Measurements from ENCODE around the gene TPCN2. TPM values are rescaled to one million over a fixed set of nuclear protein-coding genes. Genes with fewer than 3 reads are reported as not detected.
A peak's percentile ranks its signal among the peaks of the same experiment; 100 is the strongest.

The TPCN2 gene
- polyA plus RNA-seq, 4 donors: 13.8 to 17.1 (median 16.1) TPM

DNA sequence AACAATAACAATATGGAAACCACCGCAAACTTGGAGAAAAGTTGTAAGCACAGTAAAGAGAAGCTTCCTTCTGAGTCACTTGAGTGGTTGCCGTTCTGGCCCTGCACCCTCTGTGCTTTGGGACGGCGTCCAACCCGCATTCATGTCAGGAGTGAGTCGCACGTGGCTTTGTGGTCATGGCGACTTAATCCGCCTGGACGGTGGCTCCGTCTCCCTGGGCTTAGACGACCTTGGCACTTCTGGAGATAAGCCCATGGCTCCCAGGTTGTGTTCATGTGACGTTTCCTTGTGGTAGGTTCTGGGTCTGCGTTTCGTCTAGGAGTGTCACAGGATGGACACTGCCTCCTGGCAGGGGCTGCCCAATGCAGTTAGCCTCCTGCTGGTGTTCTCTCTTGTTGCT lies 40.5 kb downstream of the TPCN2 start:
- no peak for DNase-seq (ENCODE audit: low read depth in 4 of 4, low spot score in 3 of 4)

DNA sequence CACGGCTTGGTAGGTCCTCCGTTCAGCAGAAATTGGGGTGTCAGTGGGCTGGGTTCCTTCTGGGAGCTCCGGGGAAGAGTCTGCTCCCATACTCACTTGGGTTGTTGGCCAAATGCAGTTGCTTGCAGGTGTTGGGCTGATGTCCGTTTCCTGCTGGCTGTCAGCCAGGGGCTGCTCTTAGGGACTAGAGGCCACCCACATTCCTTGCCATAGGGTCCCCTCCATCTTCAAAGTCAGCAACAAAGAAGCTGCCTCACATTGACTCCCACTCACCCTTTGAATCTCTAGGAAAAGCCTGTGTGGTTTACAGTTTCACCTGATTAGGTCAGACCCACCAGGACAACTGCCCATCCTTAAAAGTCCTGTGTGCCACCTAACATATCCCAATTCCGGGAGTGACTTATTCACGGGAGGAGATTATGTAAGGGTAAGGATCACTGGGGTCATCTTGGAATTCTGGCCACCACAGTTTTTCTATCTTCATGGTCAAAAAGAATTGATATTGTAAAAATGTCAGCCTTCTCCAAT lies 43.0 kb downstream of the TPCN2 start:
- no peak for DNase-seq (ENCODE audit: low read depth in 4 of 4, low spot score in 3 of 4)

DNA sequence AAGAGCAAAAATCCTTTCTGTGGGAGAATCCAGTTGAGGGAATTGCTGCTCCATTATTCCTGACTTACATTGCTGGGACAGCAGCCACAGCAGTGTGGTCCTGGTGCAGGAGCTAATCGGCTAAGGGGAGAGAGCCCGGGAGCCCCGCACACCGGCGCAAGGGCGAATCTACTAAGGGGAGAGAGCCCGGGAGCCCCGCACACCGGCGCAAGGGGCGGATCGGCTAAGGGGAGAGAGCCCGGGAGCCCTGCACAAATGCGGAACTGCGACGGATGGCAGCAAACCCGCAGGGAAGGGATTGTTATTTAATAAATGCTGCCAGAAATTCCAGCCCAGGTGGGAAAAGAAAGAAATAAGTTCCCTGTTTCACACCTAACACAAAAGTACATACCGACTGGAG lies 43.5 kb downstream of the TPCN2 start:
- DNase-seq (ENCODE audit: low read depth in 4 of 4, low spot score in 3 of 4): no peak

DNA sequence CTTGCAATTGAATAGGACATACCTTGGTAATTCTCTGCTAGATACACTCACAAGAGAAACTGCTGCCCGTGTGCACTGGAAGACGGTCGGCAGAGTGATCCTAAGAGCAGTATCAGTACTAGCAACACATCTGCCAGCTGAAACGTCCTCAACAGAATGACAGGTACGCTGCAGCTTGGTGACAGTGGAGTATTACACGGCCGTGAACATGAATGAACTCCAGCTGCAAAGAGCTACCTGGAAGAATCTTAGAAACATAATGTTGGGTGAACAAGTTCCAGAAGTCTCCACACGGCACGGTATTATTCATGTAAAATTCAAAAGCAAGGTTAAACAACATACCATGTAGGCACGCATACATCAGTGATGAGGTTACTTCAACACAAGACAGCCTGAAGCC lies 44.4 kb downstream of the TPCN2 start:
- no peak for DNase-seq (ENCODE audit: low read depth in 4 of 4, low spot score in 3 of 4)

DNA sequence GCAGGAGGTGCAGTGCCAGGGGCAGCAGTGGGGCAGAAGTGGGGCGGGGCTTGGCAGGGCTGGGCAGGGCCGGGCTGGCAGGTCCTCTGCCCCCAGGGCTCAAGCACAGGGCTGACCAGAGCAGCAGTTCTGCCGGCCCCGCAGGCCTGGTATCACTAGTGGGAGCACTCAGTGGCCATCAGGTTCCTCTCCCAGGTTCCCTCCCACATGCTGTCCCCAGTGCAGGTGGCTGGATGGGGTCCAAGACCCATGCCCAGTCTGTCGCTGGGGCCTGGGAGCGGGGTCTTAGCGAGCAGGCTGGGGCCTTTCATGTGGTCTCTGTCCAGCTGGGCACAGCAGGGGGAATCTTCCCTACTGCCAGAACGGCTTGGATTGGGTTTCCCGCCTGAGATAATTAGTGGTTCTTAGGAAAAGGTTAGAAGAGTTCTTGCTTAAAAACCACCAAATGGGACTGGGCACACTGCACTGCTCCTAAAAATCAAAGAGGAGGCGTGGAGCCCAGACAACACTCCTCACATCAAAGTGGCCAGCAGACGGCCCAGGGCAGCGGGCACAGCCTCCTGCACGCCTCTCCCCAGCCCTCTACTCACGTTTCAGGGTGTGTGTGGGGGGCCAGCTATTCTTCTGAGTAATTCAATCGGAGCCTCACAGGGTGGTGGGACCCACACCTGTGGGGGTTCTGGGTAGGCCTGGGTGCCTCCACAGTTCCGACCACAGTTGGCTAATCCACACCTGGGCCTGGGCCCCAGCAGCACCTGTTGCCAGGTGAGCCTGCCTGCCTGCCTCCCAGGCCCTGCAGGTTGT lies 45.6 kb downstream of the TPCN2 start:
- DNase-seq (ENCODE audit: low read depth in 4 of 4, low spot score in 3 of 4): no peak

DNA sequence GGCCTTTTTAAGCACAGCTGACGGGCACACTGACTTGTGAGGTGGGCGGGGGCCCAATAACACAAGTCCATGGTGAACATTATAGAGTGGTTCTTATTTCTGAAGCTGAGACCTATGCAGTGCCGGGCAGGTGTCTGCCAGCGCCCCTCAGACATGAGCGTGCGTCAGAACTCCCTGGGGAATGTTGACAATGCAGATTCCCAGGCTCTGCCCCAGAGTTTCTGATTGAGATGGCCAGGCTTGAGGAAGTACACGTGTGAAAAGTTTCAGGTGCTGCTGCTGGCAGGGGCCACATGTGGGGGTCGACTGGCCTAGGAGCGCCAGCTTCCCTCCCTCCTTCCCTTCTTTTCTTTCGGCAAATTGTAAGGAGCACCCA lies 46.2 kb downstream of the TPCN2 start:
- DNase-seq (ENCODE audit: low read depth in 4 of 4, low spot score in 3 of 4): no peak

DNA sequence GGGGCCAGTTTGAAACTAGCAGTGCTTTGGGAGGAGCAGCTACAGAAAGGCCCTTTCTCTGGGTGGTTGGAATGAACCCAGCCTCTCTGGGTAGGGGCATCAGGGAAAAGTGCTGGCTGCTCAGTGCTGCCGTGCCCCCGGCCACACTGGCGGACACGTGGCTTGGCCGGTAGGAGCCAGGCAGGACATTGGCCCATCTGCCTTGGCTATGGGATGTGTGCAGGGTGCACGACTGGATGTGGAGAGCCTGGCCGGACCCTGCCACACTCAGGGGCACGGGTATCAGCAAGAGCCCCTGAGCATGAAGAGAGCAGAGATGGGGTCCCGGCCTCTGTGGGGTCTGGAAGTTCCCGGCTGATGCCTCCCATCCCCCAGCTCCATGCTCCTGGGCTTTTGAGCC lies 46.6 kb downstream of the TPCN2 start:
- DNase-seq (ENCODE audit: low read depth in 4 of 4, low spot score in 3 of 4): no peak

DNA sequence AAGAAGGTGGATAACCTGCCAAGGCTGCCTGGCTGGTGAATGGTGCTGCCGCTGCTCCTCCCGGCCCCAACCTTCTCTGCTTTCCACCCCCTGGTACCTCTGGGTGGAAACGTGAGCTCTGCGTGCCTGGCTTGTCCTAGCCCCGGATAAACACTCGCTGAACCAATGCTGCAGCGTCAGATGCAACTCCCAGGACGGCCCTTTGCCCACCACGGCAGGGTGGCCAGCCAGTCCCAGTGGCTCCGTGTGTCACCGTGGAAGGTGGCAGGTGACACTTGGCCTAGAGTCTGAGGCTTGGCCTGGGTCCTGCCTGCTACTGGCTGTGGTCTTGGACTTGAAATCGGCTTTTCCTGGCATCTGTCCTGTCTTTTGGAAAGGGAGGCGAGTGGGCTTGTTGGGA lies 47.7 kb downstream of the TPCN2 start:
- no peak for DNase-seq (ENCODE audit: low read depth in 4 of 4, low spot score in 3 of 4)

DNA sequence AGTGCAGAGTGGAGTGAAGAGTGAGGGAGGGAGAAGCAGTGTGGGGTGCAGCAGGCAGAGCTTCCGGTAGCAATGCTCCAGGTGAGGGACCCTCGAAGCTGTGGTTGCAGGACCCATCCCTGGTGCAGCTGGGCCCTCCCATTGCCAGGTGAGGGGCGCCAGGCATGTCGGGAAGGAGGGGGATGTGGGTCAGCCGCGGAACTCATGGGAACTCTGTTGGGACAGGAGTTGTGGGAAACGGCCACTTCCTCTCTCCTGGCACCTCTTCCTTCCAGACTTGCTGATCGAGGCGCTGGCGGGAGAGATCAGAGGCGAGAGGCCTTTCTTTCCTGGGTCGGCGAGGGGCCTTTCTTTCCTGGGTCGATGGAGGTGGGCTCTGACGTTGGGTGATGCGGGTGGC lies 48.5 kb downstream of the TPCN2 start:
- no peak for DNase-seq (ENCODE audit: low read depth in 4 of 4, low spot score in 3 of 4)

DNA sequence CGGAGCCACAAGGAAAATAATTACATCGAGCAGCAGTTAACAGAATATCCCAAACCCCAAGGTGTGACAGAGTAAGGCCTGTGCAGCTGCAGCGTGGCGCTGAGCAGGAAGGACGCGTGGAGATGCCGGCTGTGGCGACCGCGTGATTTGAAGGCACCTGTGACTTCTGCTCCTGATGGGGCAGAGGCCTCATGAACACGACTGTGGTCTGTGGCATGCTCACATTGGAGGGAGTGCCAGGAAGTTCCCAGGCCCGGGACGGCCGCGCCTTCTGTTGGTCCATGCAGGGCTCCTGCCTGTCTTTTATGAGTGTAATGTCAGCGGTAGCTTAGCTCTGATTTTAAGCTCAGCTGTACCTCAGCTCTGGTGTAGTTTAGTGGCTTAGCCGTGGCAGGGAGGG lies 50.4 kb downstream of the TPCN2 start:
- DNase-seq (ENCODE audit: low read depth in 4 of 4, low spot score in 3 of 4): no peak

DNA sequence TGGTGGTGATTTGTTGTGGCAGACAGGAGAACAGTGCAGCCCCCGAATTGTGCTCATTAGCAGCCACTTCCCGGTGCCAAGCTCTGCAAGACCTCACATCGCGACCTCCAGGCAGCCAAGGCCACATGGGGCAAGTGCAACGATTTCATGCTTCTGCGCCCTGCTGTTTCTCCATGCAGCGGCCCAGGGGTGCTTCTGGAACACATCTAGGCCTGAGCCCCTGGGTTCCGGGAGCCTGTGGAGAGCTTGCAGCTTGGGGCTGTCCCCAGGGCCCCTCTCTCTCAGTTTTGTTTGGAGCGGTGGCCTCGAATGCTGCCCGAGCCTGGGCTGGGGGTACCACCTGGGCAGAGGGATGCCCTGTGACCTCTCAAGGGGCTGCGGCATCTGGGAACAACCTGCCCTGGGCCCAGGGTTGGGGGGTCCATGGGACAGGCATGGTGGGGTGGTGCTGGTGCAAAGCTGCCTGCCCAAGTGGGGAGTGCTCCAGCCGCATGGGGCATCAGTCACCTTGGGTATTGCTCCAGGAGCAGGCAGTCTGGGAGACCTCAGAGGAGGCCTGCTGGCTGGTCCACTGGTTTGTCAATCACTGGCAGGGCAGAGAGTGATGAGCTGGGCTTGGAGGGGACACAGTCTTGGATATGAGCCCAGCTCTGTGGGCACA lies 51.9 kb downstream of the TPCN2 start:
- DNase-seq (ENCODE audit: low read depth in 4 of 4, low spot score in 3 of 4): no peak

DNA sequence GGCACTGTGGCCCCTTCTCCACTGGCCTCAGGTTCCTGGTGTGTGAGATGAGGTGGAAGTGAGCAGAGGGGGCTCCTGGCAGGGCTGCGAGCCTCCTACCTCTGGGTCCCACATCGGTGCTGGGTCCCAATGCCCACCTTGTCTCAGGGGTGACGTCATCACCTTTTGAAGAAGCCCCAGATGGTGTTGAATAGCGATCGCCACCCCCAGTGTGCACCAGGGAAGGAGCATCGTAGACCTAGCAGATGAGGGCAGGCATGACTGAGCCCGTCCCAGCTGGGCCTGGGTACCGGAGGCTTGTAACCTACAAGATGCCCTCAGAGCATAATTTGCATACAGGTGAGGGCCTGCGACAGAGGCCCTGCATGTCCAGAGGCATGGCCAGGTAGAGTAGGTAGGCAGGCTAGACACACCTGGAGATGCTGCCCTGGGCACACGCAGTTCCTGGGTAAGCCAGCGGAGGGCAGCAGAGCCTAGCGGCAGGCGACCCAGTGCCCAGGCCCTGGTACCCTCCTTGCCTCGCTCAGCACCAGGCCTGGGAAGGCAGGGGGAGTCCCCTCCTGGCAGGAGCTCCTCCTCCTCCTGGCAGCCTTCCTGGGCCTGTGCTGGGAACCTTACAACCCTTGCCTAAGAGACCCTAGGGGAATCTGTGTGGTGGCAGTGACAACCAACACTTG lies 52.5 kb downstream of the TPCN2 start:
- peak in 2 of 4 donors; percentile 51 to 71 for DNase-seq (ENCODE audit: low read depth in 4 of 4, low spot score in 3 of 4)

DNA sequence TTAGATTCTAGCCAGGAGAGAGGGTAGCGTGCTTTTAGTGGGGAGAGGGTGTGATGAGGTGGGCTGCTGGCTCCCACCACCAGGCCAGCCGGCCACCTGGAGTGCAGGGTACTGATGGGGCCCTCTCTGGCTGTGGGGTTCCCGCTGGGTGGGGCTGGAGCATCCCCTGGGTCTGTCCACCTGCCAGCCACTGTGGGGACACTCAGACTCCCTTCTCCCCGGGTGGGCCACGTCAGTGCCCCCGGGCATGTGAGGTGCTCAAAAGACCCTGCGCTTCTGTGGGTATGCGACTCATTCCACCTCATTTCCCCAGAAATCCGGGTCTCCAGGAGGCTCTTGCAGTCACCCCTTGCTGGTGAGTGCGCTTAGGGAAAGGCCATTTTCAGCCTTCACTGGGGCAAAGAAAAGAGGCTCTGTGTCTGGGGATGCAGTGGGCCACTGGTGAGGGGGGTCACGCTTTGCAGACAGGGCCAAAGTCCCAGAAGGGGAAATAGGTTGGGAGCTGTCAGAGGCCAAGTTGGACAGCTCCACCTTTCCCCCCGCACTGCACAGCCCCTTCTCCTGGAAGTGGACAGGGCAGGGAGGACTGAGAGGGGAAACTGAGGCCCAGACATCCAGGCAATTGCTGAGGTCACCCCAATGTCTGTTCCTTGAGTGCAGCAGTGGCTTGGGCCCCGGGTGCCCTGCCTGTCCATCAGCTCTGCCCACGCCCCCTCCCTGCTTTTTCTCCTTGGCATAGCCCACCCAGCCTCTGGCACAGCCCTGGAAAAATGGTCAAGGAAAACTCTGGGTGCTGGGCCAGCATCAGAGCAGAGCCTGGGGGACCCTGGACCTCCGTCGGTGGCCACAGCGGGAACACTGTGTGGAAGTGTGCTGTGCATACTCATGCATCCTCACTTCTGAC lies 53.3 kb downstream of the TPCN2 start:
- no peak for DNase-seq (ENCODE audit: low read depth in 4 of 4, low spot score in 3 of 4)

DNA sequence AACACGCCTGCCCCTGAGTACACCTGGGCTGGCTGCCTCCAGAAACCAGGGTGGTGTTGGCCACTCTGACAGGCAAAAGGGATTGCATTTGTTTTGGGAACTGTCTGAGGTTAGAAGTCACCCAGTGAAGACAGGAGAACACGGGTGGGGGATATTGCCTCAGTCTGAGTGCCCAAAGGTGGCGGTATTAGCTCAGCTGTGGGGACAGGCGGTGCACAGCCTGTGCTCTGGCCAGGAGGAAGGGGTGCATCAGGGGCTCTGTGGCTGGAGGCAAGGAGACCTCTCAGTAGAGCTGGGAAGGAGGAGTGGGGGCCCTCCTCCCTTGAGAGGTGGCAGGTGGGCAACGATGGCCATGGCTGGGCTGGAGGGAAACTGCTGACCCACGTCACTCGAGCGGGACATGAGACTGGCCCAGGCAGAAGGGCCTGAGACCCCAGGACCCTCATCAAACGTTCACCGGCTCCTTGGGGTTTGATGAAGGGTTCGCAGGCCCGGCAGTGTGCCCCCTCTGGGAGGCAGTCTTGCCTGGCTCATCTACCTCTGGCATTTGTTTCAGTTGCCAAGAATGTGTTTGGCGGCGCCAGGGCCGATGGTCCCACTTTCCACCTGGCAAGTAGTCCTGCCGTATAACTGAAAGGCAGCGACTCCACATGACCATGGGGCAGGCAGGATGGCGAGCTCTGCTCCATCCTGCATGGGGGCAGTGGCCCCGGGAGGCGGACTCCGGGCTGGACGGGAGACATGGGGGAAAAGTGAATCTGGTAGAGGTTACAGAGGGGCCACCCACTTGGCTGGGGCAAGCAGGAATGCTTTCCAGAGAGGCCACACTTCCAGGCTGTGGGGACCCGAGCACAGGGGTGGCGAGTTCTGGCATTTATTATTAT lies 54.2 kb downstream of the TPCN2 start:
- no peak for DNase-seq (ENCODE audit: low read depth in 4 of 4, low spot score in 3 of 4)

DNA sequence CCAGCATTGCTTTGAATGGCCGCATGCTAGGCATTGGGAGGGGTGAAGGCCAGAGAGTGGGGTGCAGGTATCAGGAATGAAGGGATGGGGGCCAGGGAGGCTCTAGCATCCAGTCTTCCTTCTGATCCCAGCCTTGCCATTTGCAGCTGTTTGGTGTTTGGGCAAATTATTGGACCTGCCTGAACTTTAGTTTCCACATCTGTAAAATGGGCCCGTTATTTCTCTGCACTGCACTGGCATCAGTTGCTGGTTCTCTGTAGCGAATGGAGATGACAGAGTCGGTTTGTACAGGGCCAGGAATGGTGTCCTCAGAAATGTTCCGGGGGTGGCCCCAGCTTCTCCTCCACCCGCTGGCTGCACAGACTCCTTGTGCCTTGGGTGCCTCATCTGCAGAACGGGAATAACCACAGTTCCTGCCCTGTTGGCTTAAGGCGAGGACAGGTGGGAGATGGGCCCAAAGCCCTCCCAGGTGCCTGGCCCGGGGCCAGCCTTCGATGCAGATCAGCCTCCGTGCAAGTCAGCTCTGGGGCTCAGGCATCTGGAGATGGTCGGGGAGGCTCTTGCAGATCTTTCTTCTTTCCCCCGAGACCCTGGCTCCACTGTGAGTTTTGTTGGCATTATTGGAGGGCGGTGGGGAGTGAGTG lies 55.6 kb downstream of the TPCN2 start:
- DNase-seq (ENCODE audit: low read depth in 4 of 4, low spot score in 3 of 4): no peak

DNA sequence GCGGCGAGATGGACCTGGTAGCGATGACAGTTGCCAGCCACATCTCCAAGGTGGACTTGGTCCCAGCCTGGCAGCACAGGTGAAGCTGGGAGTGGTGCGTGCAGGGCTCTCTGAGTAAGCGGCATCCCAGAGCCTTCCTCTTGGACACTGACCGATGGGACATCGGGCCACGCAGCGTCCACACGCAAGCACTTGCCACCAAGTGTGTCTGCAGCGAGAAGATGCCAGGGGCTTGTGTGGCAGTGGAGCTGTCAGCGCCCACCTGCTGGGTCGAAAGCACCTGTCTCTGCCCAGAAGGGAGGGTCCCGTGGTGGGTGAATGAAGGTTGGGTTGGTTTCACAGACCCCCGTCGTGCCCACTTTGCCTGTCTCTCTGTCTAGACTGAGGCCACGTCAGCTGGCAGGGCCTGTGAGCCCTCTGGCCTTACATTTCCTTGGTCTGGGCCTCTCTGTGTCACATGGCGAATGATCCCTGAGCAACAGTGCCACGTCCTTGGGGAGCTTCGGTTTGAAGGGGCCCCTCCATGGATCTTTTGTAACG lies 56.2 kb downstream of the TPCN2 start:
- no peak for DNase-seq (ENCODE audit: low read depth in 4 of 4, low spot score in 3 of 4)

DNA sequence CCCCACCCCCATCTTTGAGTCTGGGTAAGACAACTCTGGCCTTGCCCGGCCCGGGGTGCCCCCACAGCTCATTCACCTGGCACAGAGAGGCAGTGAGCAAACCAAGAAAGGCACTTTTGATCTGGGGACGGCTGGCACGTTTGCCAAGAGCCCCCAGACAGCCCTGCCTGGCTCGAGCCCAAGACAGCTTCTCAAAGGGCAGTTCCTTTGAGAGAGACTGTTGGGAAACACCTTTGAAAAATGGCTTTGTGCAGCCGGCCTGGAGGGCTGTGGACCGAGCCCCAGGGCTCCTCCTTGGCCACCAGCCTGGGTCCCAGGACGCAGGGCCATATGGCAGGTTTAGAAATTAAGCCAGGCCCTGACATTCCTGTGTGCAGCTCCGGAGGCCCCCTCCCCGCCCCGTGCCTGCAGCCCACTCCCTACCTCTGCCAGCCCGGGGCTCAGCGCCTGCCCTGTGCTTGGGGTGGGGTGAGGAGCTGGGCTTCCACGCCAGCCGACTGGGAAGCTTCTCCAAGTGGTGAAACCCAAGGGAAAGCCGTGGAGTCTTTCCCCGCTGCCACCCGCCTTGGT lies 56.8 kb downstream of the TPCN2 start:
- no peak for DNase-seq (ENCODE audit: low read depth in 4 of 4, low spot score in 3 of 4)

DNA sequence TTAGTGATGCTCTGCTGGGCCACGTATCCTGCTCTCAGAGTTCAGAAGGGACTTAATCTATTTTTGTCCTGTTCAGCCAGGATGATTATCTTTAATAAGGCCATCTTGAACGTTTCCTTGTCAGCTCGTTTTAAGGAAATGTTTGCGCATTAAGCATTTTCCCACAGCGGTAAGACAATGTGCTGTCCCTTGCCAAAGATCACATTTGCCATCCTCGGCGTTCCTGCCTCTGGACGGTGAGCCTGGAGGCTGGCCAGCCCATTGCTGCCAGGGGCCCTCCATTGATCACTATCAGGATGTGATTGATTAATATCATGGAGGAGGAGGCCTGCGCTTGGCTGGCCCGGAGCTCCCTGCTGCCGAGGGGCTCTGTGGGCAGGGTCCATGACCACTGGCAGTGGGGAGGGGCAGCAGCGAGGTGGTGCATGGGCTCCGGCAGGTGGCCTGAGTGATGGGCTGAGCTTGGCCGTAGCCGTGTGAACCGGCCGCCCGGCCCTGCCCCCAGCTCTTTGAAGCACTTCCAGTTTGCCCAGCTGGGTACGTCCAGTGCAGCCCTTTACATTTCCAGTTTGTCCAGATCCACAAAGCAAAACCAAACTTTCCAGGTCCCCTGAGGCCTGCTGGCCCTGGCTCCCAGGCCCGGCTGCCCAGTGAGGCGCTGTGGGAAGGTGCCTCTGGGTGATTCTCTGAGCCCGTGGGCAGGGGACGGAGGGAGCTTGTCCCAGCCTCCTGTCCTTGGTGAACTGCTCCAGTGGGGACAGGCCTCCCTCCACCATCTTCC lies 57.5 kb downstream of the TPCN2 start:
- DNase-seq (ENCODE audit: low read depth in 4 of 4, low spot score in 3 of 4): no peak
